NCI-H1694 (cell line): ENCODE results near the gene GMDS.
"Not testable (repeated sequence)": the region's sequence is repeated elsewhere in the genome, so short reads cannot be mapped to it uniquely, and the experiment has no call there.

ENCODE experiments used
- DNase-seq: peaks from one replicate; lab custom pipeline; 2025; lab: John Stamatoyannopoulos, UW

The GMDS gene

DNA sequence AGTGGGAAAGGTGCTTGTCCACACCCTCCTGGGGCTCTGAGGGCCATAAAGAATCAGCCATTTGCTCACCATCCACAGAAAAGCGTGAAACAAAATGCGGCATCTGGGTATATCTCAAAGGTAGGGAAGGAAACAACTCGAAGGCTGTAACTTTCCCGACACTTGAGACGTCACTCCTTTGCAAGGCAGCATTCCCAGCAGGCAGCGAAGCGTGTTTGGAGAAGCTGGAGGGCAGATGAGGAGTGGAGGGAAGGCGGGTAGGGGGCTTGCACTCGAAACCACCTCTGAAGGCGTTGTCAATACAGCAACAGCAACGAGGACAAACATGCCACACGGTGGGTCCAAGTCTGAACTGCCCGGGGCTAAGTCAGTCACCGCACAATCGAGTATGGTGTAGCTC is 537.3 kb downstream of the GMDS start:
- no peak for DNase-seq

DNA sequence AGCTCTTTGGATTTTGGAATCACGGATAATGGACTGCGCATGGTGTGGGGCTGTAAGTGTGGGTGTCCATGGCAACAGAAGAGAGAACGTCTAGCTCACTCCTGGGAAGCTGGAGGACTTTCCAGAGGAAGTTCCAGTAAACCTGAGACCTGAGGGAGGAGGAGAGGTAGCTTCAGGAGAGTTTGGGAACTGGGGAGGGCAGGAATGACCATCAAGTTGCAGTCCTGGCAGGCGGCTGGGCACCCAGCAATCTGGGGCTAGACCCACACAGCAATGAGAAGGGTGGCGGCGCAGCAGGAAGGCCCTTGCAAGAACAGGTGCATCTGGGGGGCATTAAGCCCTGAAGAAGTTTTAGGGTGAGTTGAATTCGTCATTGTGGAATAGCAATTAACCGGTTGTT is 539.8 kb downstream of the GMDS start:
- no peak for DNase-seq

DNA sequence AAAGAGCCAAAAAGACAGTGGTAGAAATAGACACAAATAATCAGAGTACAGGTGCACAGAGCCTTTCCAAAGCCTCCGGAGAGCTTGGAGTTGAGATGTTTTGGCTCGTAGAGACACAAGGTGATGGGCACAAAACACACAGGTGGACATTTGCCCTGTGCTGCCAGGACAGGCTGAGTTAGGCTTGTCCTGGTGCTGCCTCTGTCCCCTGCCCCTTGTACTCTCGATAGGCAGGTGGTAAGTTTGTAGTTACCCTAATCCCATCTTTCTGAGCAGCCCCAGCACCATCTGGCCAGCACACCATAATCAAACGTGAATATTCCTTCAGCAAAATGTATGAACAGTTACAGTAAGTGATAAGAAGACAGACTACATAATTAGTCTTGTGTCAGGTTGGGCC is 540.2 kb downstream of the GMDS start:
- DNase-seq = no peak

DNA sequence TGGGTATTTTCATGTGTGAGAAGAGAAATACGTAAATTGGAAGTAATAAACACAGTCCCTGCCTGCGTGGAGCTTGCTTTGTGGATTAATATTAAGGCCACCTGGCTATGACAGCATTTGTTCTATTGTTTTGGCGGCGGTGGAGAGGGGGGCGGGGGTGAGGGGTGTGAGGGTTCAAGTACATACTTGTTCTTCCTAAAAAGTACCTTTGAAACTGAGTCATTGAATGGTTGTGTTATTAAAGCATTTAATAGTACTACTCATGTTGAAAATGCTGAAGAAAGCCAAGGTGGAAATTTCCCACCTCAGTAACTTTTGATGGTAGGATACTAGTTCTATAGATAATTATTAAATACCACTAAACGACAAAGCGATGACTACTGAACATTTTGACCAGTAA is 540.7 kb downstream of the GMDS start:
- DNase-seq = no peak

DNA sequence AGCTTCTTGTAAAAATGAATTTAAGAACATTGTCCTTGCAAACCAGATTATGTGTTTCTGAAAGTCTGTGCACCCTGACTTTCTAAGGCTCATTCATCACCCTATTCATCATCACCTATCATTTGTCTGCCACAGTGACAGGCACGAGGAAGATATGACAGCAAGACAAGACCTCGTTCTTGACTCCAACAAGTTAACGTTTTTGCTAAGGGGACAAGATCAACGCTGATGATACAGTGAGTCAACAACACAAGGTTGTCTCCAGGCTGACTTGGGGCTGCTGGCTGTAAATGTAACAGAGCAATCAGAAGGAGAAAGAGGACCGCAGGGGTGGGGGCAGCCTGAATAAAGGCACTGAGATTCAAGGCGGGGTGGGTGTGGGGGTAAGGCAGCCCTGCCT is 541.5 kb downstream of the GMDS start:
- DNase-seq = no peak

DNA sequence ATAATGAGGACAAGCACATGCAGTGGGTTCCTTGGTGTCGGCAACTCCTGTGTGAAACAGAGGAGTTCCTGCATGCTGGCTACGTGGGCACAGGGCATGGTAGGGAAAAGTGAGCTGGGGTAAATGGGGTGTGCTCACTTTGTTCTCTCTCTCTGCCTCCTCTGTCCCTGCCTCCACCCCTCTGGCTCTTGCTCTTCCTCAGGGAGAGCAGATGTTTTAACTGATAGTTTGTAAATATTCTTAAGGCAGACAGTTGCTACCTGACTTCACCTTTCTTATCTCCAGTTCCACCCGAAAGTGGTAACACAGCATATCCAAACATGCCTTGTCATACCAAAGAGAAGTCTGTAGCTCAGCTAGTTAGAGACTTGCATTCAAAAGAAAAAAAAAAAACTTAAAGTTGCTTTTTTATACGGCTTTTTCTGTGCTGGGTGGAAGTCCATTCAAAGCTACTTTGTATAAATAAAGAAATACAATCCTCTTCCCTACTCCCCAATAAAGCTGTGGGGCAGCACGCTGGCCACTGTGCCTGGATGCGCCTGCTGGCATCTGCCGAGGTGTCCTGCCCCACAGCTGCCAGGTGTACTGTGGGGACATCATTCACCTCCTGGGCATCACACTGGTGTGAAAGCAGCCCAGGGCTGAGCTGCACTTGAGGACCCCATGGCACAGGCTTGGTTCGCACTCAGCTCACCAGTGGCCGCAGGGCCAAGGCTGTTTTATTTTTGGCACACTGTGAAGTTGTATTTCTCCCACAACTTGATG is 542.1 kb downstream of the GMDS start:
- DNase-seq = no peak

DNA sequence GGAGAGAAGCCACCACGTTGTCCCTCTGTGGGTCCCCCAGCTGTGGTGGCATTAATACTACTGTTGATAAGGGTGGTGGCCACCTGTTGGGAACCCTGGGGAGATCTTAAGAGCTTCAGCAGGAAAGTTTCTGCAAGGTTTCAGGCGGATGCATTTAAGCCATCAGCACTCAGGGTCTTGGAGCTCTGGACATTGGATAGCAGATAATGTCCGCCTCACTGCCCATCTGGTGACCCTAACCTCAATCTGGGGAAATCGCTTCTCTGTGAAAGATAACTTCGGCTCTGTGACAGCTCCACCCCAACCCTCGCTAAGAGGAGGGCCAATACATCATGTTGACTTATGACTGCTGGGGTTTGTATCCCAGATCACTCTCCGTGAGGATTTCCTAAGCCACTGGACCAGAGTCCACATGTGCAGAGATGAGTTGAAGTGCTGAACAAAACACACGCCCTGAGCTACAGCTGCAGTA is 542.8 kb downstream of the GMDS start:
- no peak for DNase-seq

DNA sequence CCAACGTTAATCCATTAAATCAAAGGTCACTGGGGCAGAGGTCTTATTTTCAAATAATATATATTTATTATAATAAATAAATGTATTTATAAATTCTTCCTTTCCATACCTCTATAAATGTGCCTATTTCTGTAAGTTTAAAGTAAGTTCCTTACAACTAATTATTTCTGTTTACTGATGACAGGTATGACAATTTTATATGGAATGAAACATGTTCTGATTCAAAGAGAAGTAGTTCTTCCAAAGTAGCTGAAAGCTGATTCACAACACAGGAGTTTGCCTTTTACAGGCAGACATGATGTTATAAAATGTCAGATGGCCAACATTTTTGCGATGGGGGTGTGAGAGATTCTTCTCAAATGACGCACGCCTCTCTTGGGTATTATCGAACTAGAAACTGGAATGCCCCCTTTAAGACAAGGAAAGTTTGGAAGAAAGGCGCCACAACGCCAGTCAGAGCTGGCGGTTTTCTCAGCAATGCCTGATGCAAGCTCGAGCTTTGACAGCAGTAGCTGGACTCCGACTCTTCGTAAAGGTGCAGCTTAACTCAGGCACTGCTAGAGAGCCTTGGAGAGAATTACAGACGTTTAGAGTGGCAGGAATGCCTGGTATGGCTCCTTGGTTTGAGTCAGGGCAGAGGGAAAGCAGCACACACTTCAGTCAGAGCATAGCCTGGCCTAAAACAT is 543.6 kb downstream of the GMDS start:
- no peak for DNase-seq

DNA sequence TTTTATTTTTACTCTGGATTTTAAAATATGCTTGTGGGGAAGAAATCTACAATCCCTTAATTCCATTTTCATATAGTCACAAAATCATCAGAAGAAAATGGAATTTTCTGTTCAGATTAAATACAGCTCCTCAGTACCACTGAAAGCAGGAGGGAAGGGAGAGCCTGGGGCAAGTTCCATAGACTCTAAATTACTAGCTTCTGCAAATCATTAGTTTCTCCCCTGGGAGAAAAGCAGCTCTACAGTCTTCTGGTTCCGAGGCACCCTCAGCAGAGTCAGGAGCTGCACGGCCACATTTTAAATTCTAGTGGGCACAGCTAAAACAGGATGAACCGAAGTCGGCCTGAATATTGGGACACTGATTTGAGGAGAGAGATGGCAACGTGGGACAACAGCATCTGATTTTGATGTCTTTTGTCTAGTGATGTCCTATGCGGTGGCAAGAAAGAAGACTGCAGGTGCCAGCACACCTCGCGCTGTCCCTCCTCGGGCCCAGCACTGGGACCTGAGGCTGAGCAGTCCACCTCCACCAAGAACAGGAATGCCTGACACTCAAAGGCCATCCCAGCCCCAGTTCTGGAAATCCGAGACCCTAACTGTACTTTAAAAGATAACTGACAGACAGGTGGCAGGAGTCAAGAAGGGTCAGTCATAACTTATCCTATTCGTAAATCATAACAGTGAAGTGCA is 545.0 kb downstream of the GMDS start:
- DNase-seq = no peak

DNA sequence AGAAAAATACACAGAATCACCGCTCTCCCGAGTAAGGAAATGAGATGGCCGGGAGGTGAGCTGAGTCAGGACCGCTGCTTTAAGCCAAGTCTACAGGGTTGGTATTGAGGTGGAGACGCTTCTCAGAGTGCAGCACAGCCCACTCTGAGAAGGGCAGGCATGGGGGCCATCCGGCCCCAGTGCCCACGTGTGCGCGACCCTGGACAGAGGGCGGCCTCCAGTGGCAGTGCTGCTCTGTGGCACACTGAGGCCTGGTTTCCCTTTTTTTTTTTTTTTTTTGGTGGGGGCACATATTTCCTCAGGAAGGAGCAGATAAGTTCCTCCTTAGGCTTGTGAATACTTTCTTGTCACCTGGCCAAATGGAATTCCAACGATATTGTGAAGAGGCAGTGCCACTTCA is 546.9 kb downstream of the GMDS start:
- no peak for DNase-seq

DNA sequence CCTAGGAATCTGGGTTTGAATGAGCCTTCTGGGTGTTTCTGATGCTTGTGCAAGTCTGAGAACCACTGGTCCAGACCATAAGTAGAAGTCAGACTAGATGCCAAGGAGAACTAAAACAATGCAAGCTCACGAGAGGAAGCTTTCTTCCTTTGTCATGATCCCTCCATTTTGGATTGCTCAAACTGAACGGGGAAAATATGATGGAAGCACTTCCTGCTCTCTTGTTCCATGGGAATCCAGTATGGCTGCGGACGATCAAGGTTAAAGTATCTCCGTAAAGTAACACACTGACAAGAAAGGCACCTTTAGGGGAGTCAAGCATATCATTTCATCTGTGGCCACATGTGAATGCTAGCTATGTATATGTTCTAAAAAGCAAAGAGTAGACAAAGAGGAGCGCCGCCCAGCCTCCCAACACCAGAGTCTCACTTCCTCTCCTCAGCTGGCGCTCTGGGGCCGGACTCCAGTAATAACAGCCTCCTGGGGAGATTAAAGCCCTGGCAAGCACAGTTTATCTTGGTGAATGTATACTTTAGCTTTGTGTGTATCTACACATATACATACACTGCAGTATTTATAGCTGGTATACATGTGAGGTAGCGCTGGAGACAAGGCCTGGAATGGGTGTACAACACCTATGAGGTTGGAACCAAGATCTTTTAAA is 547.6 kb downstream of the GMDS start:
- no peak for DNase-seq

DNA sequence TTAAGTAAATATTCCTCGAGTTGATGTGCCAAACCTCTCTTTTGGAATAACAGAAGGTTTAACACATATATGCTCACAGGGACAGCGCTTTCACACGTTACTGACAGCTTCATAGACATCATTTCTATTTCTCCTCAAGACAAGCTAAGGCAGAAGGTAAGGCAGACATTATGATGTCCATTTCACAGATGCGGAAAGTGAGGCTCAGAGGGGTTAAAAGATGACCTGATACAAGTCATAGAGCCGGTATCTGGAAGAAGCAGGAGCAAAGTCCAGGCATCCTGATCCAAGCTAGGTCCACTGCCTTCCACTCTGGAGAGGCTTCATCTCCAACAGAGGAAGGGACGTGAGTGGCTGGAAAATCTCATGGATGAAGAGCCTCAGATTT is 548.9 kb downstream of the GMDS start:
- DNase-seq = no peak

DNA sequence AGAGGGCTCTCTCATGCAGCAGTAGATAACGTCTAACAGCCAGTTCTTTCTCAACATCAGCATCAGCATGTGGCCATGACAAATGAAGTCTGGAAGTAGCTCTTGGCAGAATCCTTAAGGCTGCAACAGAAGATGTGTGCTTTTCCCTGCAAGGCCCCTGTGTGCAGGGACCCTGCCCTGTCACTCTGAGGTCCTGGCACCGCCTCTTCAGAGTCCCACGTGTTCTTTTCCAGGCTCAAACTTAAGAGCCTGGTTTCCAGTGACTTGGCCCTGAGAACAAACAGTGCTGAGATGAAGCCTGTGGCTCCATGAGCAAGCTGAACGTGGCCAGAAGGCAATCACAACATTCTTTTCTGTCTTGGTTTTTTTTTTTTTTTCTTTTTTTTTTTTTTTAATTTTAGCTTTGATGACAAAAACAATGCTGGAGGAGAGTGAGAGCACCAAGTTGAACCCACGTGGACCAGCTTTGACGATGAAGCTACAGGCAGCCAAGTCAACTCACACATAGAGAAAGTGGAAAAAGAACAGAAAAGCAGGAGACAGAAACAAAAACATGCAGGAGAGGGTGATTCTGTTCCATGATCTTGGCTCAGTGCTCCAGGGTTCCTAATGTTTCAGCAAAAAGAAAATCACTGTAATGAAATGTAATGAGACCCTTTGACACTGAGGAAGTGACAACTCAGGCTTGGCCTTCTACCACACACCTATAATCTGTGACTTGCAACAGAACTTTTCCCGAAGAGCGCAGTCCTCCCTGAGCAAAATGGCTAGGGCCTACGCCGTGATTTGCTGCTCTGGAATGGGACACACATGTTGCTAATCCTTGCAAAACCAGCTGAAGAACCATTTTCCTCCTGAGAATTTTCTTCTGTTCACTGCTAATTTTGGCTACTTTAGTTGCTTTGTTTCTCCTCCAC is 549.6 kb downstream of the GMDS start:
- DNase-seq = no peak

DNA sequence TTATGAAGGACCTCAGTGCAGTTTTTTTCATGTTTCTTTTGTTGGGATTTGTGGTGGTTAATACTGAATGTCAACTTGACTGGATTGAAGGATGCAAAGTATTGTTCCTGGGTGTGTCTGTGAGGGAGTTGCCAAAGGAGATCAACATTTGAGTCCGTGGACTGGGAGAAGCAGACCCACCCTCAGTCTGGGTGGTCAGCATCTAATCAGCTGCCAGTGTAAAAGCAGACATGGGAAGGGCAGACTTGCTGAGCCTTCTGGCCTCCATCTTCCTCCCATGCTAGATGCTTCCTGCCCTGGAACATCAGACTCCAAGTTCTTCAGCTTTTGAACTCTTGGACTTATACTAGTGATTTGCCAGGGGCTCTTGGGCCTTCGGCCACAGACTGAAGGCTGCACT is 553.6 kb downstream of the GMDS start:
- DNase-seq = not testable (repeated sequence)

DNA sequence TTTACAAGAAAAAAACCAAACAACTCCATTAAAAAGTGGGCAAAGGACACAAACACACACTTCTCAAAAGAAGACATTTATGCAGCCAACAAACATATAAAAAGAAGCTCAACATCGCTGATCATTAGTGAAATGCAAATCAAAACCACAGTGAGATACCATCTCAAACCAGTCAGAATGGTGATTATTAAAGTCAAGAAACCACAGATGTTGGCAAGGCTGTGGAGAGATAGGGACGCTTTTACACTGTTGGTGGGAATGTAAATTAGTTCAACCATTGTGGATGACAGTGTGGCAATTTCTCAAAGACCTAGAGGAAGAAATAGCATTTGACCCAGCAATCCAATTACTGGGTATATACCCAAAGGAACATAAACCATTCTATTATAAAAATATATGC is 554.7 kb downstream of the GMDS start:
- DNase-seq = not testable (repeated sequence)

DNA sequence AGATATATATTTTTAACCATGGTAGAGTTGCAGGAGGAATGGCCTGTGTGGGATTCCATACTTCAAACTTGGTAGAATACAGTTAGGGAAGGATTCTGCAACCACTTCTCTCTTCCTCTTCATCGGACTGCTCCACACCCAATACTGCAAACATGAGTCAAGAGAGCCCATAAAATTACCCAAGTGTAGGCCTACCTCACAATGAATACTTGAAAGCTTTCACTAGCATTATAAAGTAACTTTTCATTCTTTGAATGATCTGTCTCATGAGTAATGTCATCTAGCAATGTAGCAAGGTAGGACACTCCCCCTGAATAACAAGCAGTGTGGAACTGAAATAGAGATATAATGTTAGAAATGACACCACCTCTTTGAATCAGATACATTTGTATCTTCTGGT is 556.3 kb downstream of the GMDS start:
- DNase-seq = no peak

DNA sequence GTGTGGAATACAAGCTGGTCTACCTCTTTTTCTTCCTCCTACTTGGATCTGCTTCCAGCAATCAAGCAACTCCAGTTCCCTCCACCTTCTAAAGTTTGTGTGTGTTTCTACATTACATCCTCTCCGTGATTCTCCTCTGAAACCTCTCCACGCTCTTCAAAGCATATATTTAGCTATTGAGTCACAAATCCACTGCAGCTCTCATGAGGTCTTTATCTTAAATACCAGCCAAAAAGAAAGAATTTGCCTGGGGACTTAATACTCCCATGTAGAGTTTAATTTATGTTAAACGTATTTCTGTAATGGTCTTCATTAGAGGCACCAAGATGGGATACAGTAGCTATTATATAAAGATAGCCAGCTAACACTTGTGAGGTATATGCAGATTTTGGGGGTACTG is 557.0 kb downstream of the GMDS start:
- no peak for DNase-seq

DNA sequence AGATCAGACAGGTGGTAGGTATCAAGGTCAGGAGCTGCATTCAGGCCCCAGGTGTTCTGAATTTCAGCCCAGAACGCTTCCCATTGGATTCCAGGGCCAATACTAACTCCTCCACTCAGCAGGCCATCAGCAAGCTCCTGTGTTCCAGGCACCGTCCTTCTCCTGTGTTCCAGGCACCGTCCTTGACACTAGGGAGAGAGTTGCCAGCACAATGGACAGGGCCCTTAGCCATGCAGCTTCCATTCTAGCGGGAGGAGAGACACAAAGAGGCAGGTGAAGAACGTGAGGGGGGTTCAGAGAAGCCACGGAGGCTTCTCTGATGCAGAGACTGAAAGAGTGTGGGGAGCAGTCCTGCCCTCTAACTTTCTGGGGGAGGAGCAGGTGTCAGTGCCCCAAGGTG is 558.0 kb downstream of the GMDS start:
- DNase-seq = no peak

DNA sequence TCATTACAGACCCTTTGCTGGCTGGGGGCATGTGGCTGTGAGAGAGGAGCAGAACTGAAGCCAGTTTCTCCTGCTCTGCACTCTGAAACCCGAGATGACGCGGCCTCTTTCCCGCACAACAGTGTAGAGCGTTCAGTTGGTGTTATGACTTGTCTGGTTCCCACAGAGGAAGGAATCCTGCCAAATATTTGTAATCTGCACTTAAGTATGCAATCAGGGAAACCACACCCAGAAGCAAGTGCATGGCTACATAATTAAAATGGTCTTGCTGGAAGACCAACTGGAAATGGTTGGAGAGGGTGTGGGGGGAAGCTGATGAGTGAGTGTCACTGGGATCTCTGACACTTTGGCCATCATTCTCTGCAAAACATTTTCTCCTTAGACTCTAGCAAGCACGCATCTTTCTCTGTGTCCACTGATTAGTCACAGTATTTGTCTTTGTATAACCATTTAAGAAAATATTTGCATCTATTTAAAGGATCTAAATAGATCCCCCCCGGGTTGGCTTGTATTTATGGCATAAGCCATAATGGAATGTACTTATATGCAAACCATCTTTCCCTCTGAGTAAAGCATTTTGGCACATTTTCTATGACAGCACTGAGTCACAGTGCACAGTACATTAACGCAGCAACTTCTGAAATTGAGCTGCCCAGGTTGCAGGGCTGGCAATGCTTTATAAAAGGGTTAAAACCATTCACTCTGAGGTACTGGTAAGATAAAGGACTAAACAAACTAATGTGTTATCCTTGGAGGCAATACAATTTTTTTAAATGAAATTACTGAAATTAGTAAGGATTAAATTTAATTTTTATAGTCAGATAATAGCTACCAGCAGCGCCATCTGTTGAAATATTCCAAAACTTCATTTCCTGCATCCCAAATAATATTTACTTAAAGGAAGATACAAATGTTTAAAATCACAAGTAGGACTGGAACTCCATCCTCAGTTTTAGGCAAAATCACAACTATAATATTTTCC is 559.0 kb downstream of the GMDS start:
- no peak for DNase-seq

DNA sequence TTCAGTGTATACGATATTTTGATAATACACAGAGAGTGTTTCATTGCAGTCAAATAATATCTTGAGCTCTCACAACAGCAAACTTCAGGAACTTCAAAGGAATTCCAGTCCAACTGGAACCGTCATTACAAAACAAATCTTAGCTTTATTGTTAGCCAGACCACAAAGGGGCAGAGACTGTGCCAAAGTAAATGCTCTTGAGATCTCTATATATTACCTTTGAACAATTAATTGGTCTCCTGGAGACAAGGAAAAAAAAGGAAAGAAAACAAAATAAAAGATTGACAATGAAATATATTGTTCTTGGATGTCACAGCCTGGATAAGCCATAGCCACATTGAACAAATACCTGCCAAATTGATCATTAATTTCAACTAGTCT is 565.7 kb downstream of the GMDS start:
- no peak for DNase-seq
